Measurements from ENCODE around the gene ATM. TPM values are rescaled to one million over a fixed set of nuclear protein-coding genes. Genes with fewer than 3 reads are reported as not detected.

The ATM gene
- total and polyA plus RNA-seq, 2 donors (not counting 1 experiment from before 2014, with no cell fraction given), result 37.5 to 123 TPM

- no peaks in the 10 kb centered on the region for H3K27me3 ChIP-seq (ENCODE audit: control insufficient read depth, insufficient read depth, low read length)
- DNase-seq (ENCODE audit: low read depth in 2 of 2), result peak in 1 of 2 donors; percentile 11
- no peak overlapping the region for H3K27ac ChIP-seq (ENCODE audit: insufficient read depth, low read length)
- no peak overlapping the region for H2AFZ ChIP-seq (ENCODE audit: low read length)
- no peaks in the 10 kb centered on the region for H3K79me2 ChIP-seq (ENCODE audit: control insufficient read depth, insufficient read depth, low read length)
- TF ChIP-seq CTCF (conservative IDR thresholded peaks at IDR 0.05 in 1 of 2, IDR thresholded peaks at IDR 0.05 in 1 of 2; ENCODE audit: low read depth in 1 of 2, low read length in 2 of 2), result no peak
- no peak for TF ChIP-seq EZH2 (IDR thresholded peaks at IDR 0.05; ENCODE audit: low read length, missing control alignments)
- H3K4me1 ChIP-seq (ENCODE audit: control insufficient read depth, extremely low read depth, insufficient read depth, low read length), result peaks cover 8% of the 10 kb centered on the region
- H3K4me2 ChIP-seq (ENCODE audit: extremely low read depth, insufficient read depth, low read length), result no peak overlapping the region
- H3K9me3 ChIP-seq (ENCODE audit: control insufficient read depth, insufficient read depth, low read depth, low read length), result no peaks in the 10 kb centered on the region
- no peaks in the 10 kb centered on the region for H4K20me1 ChIP-seq (ENCODE audit: control insufficient read depth, extremely low read depth, insufficient read depth, low read length)
- no peak overlapping the region for H3K4me3 ChIP-seq (replicated peaks in 1 of 4; ENCODE audit: control extremely low read depth in 1 of 4, insufficient read depth in 1 of 4, low read depth in 3 of 4, low read length in 4 of 4)
- no peaks in the 10 kb centered on the region for H3K36me3 ChIP-seq (ENCODE audit: control insufficient read depth, insufficient read depth, low read length)
- H3K9ac ChIP-seq (ENCODE audit: insufficient read depth, low read length), result no peak overlapping the region
Observed at GRCh38 chr11:108368134-108368533, 145.3 kb downstream of the ATM start.

- TF ChIP-seq CTCF (conservative IDR thresholded peaks at IDR 0.05 in 1 of 2, IDR thresholded peaks at IDR 0.05 in 1 of 2; ENCODE audit: low read depth in 1 of 2, low read length in 2 of 2) (no peak), EZH2 (IDR thresholded peaks at IDR 0.05; ENCODE audit: low read length, missing control alignments) (no peak)
- Histone ChIP-seq H3K27ac (ENCODE audit: insufficient read depth, low read length) (no peak overlapping the region), H3K4me2 (ENCODE audit: extremely low read depth, insufficient read depth, low read length) (no peak overlapping the region), H3K27me3 (ENCODE audit: control insufficient read depth, insufficient read depth, low read length) (no peaks in the 10 kb centered on the region), H3K36me3 (ENCODE audit: control insufficient read depth, insufficient read depth, low read length) (no peaks in the 10 kb centered on the region), H3K79me2 (ENCODE audit: control insufficient read depth, insufficient read depth, low read length) (no peaks in the 10 kb centered on the region), H2AFZ (ENCODE audit: low read length) (no peak overlapping the region), H4K20me1 (ENCODE audit: control insufficient read depth, extremely low read depth, insufficient read depth, low read length) (no peaks in the 10 kb centered on the region), H3K4me1 (ENCODE audit: control insufficient read depth, extremely low read depth, insufficient read depth, low read length) (peaks cover 4% of the 10 kb centered on the region), H3K4me3 (replicated peaks in 1 of 4; ENCODE audit: control extremely low read depth in 1 of 4, insufficient read depth in 1 of 4, low read depth in 3 of 4, low read length in 4 of 4) (no peak overlapping the region), H3K9me3 (ENCODE audit: control insufficient read depth, insufficient read depth, low read depth, low read length) (no peaks in the 10 kb centered on the region), H3K9ac (ENCODE audit: insufficient read depth, low read length) (no peak overlapping the region)
- no peak for DNase-seq (ENCODE audit: low read depth in 2 of 2)
Observed at GRCh38 chr11:108369064-108369463, 146.2 kb downstream of the ATM start.

DNA sequence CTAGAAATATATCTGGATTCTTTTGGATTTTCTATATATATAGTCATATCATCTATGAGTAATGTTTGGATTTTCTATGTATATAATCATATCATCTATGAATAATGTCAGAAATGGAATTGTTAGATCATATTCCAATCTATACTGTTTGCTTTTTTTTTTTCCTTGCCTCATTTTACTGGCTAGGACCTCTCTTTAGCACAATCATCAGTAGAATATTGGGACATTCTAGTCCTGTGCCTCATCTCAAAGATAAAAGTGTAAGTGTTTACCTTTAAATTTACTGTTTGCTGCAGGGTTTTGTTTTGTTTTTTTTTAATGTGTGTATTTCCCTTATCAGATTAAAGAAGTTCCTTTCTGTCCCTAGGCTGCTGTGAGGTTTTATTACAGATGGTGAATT, 147.4 kb downstream of the ATM start:
- no peaks in the 10 kb centered on the region for H3K27me3 ChIP-seq (ENCODE audit: control insufficient read depth, insufficient read depth, low read length)
- DNase-seq (ENCODE audit: low read depth in 2 of 2), result no peak
- no peak overlapping the region for H3K4me3 ChIP-seq (replicated peaks in 1 of 4; ENCODE audit: control extremely low read depth in 1 of 4, insufficient read depth in 1 of 4, low read depth in 3 of 4, low read length in 4 of 4)
- no peak overlapping the region for H3K27ac ChIP-seq (ENCODE audit: insufficient read depth, low read length)
- no peaks in the 10 kb centered on the region for H4K20me1 ChIP-seq (ENCODE audit: control insufficient read depth, extremely low read depth, insufficient read depth, low read length)
- H3K4me2 ChIP-seq (ENCODE audit: extremely low read depth, insufficient read depth, low read length), result no peak overlapping the region
- no peak overlapping the region for H2AFZ ChIP-seq (ENCODE audit: low read length)
- no peaks in the 10 kb centered on the region for H3K4me1 ChIP-seq (ENCODE audit: control insufficient read depth, extremely low read depth, insufficient read depth, low read length)
- no peaks in the 10 kb centered on the region for H3K9me3 ChIP-seq (ENCODE audit: control insufficient read depth, insufficient read depth, low read depth, low read length)
- no peak overlapping the region for H3K9ac ChIP-seq (ENCODE audit: insufficient read depth, low read length)
- TF ChIP-seq EZH2 (IDR thresholded peaks at IDR 0.05; ENCODE audit: low read length, missing control alignments) (no peak), CTCF (conservative IDR thresholded peaks at IDR 0.05 in 1 of 2, IDR thresholded peaks at IDR 0.05 in 1 of 2; ENCODE audit: low read depth in 1 of 2, low read length in 2 of 2) (no peak)
- H3K79me2 ChIP-seq (ENCODE audit: control insufficient read depth, insufficient read depth, low read length), result no peaks in the 10 kb centered on the region
- H3K36me3 ChIP-seq (ENCODE audit: control insufficient read depth, insufficient read depth, low read length), result no peaks in the 10 kb centered on the region
